ENCODE results near the gene TBC1D25.

TBC1D25 gene

DNA sequence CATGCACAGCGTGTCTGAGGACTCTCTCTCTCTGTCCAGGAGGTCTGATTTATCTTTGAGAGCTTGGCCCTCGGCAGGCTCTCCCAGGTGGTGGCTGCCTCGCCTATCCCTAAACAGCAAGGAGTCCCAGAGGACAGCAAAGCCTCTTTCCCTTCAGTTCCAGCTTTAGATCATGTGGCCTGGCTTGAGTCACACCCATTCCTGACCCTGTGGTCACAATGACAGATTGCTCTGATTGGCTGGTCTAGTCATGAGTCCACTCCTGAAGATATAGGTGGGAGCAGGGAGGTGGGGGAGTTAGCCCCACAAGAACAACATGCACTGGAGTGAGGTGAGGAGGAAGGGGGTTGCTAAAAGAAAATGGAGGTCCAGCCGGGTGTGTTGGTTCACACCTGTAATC is 42.9 kb upstream of the TBC1D25 start:
- TF ChIP-seq, protein P1, sequence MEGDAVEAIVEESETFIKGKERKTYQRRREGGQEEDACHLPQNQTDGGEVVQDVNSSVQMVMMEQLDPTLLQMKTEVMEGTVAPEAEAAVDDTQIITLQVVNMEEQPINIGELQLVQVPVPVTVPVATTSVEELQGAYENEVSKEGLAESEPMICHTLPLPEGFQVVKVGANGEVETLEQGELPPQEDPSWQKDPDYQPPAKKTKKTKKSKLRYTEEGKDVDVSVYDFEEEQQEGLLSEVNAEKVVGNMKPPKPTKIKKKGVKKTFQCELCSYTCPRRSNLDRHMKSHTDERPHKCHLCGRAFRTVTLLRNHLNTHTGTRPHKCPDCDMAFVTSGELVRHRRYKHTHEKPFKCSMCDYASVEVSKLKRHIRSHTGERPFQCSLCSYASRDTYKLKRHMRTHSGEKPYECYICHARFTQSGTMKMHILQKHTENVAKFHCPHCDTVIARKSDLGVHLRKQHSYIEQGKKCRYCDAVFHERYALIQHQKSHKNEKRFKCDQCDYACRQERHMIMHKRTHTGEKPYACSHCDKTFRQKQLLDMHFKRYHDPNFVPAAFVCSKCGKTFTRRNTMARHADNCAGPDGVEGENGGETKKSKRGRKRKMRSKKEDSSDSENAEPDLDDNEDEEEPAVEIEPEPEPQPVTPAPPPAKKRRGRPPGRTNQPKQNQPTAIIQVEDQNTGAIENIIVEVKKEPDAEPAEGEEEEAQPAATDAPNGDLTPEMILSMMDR (IDR thresholded peaks at IDR 0.05; ENCODE audit: control insufficient read depth, insufficient read depth, low read depth, low read length, missing control alignments) = no peak
- DNase-seq (ENCODE audit: low read depth) = no peak
- H3K4me3 ChIP-seq (ENCODE audit: control insufficient read depth, low read depth, low read length) = no peak overlapping the region

DNA sequence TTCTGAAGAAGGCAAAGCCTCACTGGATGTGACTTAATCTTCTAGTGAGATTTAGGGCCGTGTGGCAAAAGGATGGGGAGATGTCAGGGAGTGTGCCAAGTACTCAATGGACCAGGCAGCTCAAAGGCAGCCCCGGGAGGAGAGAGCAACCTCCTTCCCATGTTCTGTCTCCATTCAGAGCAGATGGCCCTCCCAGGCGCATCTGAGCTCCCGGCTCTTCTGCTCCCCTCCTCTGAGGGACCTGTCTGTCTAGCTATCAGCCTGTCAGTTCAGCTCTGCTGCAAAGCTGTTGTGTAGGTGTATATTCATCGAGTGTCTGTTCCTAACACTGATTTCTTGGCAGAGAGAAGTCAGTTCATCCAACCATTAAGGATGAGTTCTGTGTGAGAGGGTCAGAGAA is 41.6 kb upstream of the TBC1D25 start:
- no peak overlapping the region for H3K4me3 ChIP-seq (ENCODE audit: control insufficient read depth, low read depth, low read length)
- DNase-seq (ENCODE audit: low read depth) = no peak
- TF ChIP-seq, protein P1 (IDR thresholded peaks at IDR 0.05; ENCODE audit: control insufficient read depth, insufficient read depth, low read depth, low read length, missing control alignments) = no peak

DNA sequence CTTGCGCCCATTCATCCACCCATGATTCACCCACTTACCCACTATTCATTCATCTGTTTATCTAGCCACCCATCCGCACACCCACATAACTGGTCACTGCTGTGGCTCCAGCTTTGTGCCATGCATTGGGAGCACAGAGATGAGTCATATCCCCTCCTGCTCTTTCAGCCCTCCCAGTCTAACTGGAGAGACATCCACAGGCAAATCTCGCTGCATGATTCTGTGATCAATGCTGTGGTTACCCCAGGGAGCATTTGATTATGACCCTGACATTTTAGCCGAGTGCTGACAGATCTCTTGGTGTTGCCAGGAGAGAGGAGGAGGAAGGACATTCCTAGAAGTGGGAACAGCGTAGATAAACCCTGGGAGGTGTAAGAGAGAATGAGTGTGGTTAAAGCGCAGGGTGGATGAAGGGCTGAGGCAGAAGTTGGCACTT is 41.1 kb upstream of the TBC1D25 start:
- TF ChIP-seq, protein P1 (IDR thresholded peaks at IDR 0.05; ENCODE audit: control insufficient read depth, insufficient read depth, low read depth, low read length, missing control alignments) = no peak
- peak; percentile 45 for DNase-seq (ENCODE audit: low read depth)

DNA sequence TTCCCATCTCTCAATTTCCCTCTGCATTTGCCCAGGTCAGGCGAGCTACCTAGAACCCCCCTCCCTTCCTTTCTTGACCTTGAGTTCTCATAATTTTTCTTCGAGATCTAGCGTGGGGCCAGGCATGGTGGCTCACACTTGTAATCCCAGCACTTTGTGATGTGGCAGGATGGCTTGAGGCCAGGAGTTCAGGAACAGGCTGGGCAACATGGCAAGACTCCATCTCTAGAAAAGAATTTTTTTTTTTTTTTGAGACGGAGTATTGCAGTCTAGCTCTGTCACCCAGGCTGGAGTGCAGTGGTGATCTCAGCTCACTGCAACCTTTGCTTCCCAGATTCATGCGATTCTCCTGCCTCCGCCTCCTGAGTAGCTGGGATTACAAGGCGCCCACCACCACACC is 35.3 kb upstream of the TBC1D25 start:
- H3K4me3 ChIP-seq (ENCODE audit: control insufficient read depth, low read depth, low read length) = no peak overlapping the region
- TF ChIP-seq, protein P1 (IDR thresholded peaks at IDR 0.05; ENCODE audit: control insufficient read depth, insufficient read depth, low read depth, low read length, missing control alignments) = no peak
- DNase-seq (ENCODE audit: low read depth) = no peak

More for the DNA sequence above, 41.1 kb upstream of the TBC1D25 start:
- no peak overlapping the region for H3K4me3 ChIP-seq (ENCODE audit: control insufficient read depth, low read depth, low read length)

DNA sequence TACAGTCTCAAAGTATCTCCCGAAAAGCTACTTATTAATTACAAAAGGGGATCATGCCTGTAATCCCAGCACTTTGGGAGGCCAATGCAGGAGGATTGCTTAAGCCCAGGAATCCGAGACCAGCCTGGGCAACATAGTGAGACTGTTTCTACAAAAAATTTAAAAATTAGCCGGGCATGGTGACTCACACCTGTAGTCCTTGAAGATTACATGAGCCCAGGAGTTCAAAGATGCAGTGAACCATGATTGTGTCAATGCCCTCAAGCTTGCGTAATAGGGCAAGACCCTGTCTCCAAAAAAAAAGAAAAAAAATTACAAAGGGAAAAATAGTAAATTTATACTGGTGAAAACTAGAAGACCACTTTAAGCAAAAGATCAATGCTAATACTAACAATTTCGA is 34.0 kb upstream of the TBC1D25 start:
- TF ChIP-seq, protein P1 (IDR thresholded peaks at IDR 0.05; ENCODE audit: control insufficient read depth, insufficient read depth, low read depth, low read length, missing control alignments) = no peak
- no peak for DNase-seq (ENCODE audit: low read depth)
- no peak overlapping the region for H3K4me3 ChIP-seq (ENCODE audit: control insufficient read depth, low read depth, low read length)

DNA sequence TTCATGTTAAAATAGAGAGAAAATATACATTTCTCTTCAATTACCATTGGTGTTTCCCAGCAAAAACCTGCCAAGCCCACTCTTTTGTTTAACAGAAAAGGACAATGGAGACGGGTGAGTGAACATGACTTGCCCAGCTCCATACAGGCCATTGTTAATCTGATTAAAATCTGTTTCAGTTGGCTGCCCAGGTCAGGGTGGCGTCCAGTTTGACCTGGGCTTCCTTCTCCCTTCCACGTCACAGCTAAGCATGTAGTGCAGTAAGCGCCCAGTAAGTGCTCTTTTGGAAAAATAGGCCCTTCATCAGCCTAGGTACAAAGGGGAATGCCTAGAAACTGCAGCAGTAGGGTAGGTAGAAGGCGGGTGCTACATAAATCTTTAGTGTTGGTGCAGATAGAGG is 32.3 kb upstream of the TBC1D25 start:
- TF ChIP-seq, protein P1 (IDR thresholded peaks at IDR 0.05; ENCODE audit: control insufficient read depth, insufficient read depth, low read depth, low read length, missing control alignments) = no peak
- no peak for DNase-seq (ENCODE audit: low read depth)
- H3K4me3 ChIP-seq (ENCODE audit: control insufficient read depth, low read depth, low read length) = no peak overlapping the region

Measured in AG09309 (cell line).